ENCODE data around the gene KRTAP5-3.

- TF ChIP-seq, protein P1, sequence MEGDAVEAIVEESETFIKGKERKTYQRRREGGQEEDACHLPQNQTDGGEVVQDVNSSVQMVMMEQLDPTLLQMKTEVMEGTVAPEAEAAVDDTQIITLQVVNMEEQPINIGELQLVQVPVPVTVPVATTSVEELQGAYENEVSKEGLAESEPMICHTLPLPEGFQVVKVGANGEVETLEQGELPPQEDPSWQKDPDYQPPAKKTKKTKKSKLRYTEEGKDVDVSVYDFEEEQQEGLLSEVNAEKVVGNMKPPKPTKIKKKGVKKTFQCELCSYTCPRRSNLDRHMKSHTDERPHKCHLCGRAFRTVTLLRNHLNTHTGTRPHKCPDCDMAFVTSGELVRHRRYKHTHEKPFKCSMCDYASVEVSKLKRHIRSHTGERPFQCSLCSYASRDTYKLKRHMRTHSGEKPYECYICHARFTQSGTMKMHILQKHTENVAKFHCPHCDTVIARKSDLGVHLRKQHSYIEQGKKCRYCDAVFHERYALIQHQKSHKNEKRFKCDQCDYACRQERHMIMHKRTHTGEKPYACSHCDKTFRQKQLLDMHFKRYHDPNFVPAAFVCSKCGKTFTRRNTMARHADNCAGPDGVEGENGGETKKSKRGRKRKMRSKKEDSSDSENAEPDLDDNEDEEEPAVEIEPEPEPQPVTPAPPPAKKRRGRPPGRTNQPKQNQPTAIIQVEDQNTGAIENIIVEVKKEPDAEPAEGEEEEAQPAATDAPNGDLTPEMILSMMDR (IDR thresholded peaks at IDR 0.05), result no peak
- TF ChIP-seq POLR2AphosphoS5 (IDR thresholded peaks at IDR 0.05), result no peak
These were observed 29.4 kb upstream of the KRTAP5-3 start for GRCh38 chr11:1637628-1638027.
